K562 (cell line): ENCODE results near the gene JKAMP. TPM values are rescaled to one million over a fixed set of nuclear protein-coding genes. Genes with fewer than 3 reads are reported as not detected.

Experiments used
- CBFA2T2 ChIP-seq: fragments of 450-650 bp; conservative IDR thresholded peaks from 2 replicates; pipeline ENCODE4 v1.6.1; 2017; ENCODE audit warnings: mild to moderate bottlenecking
- CHD1 ChIP-seq: fragments of 200-600 bp; sonication (generic); IDR thresholded peaks from one replicate; pipeline ENCODE4 v1.6.1; 2012; ENCODE audit warnings: mild to moderate bottlenecking, moderate library complexity, low read length, inconsistent platforms
- DMBX1 ChIP-seq: fragments of 250-450 bp; sonication (Bioruptor Pico); IDR thresholded peaks from 2 replicates; pipeline ENCODE4 v1.8.0; 2022; ENCODE audit warnings: inconsistent platforms, mild to moderate bottlenecking, moderate library complexity, borderline replicate concordance
- ILK ChIP-seq: fragments of 450-650 bp; IDR thresholded peaks from 2 replicates; pipeline ENCODE4 v1.6.1; 2016; ENCODE audit warnings: missing genetic modification characterization, low read depth, mild to moderate bottlenecking, missing compliant biosample characterization, moderate library complexity, borderline replicate concordance
- NEUROD1 ChIP-seq: fragments of 150-350 bp; IDR thresholded peaks from 2 replicates; pipeline ENCODE4 v1.6.1; 2014; ENCODE audit warnings: borderline replicate concordance, low read length, low read depth; ENCODE audit not compliant: partially characterized antibody
- POLR2A ChIP-seq: fragments of 450-650 bp; conservative IDR thresholded peaks from 2 replicates; pipeline ENCODE4 v1.6.1; 2016
- POLR3A ChIP-seq: IDR thresholded peaks from 2 replicates; pipeline ENCODE4 v1.6.1; 2011; ENCODE audit warnings: borderline replicate concordance, mild to moderate bottlenecking, moderate library complexity; ENCODE audit not compliant: insufficient read length, insufficient read depth; ENCODE audit errors: extremely low read depth
- PTRF ChIP-seq: fragments of 450-650 bp; IDR thresholded peaks from 2 replicates; pipeline ENCODE4 v1.6.1; 2016; ENCODE audit warnings: mild to moderate bottlenecking, missing genetic modification characterization, missing compliant biosample characterization
- SP2 ChIP-seq: IDR thresholded peaks from 2 replicates; pipeline ENCODE4 v1.6.1; 2011; ENCODE audit warnings: mild to moderate bottlenecking, low read depth, low read length, moderate library complexity; ENCODE audit not compliant: poor library complexity, severe bottlenecking; ENCODE audit errors: extremely low read depth
- SRSF9 ChIP-seq: fragments of 200-400 bp; formaldehyde crosslinking; IDR thresholded peaks from 2 replicates; pipeline ENCODE4 v1.6.1; 2017; ENCODE audit warnings: low read depth, low read length, borderline replicate concordance
- TBP ChIP-seq: optimal IDR thresholded peaks from 2 replicates; pipeline ENCODE3; 2011; ENCODE audit warnings: low read depth, low read length, improper control_type of control experiment
- USF2 ChIP-seq: sonication (generic); formaldehyde crosslinking; IDR thresholded peaks from 2 replicates; pipeline ENCODE4 v1.5.0; 2020; ENCODE audit warnings: missing genetic modification reagents
- YBX1 ChIP-seq: fragments of 450-650 bp; IDR thresholded peaks from 2 replicates; pipeline ENCODE4 v1.7.1; 2016; ENCODE audit warnings: mild to moderate bottlenecking
- ZBTB9 ChIP-seq: fragments of 450-650 bp; formaldehyde crosslinking; IDR thresholded peaks from 2 replicates; pipeline ENCODE4 v1.4.0; 2020; ENCODE audit warnings: mild to moderate bottlenecking, moderate library complexity
- ZFP1 ChIP-seq: fragments of 450-650 bp; formaldehyde crosslinking; IDR thresholded peaks from 2 replicates; pipeline ENCODE4 v1.4.0; 2020; ENCODE audit warnings: mild to moderate bottlenecking, mixed read lengths
- ZFP36 ChIP-seq: fragments of 150-350 bp; IDR thresholded peaks from 2 replicates; pipeline ENCODE4 v1.6.1; 2018; ENCODE audit warnings: low read length, low read depth; ENCODE audit not compliant: partially characterized antibody
- ZNF140 ChIP-seq: fragments of 250-450 bp; sonication (Bioruptor Pico); IDR thresholded peaks from 2 replicates; pipeline ENCODE4 v1.8.0; 2021; ENCODE audit warnings: moderate library complexity, mild to moderate bottlenecking, inconsistent platforms
- ZNF165 ChIP-seq: fragments of 250-450 bp; sonication (Bioruptor Pico); IDR thresholded peaks from 2 replicates; pipeline ENCODE4 v1.4.0; 2020; ENCODE audit warnings: borderline replicate concordance
- ZNF695 ChIP-seq: fragments of 450-650 bp; formaldehyde crosslinking; IDR thresholded peaks from 2 replicates; pipeline ENCODE4 v1.4.0; 2020; ENCODE audit warnings: mild to moderate bottlenecking, moderate library complexity
- ZNF696 ChIP-seq: fragments of 250-450 bp; sonication (Bioruptor Pico); conservative IDR thresholded peaks from 2 replicates; pipeline ENCODE4 v1.4.0; 2020; ENCODE audit warnings: mild to moderate bottlenecking, moderate library complexity
- ZNF785 ChIP-seq: fragments of 250-450 bp; sonication (Bioruptor Pico); IDR thresholded peaks from 2 replicates; pipeline ENCODE4 v1.4.0; 2020; ENCODE audit warnings: mild to moderate bottlenecking
- polyA plus RNA-seq, 8 experiments: library from polyadenylated mRNA; depleted of rRNA in 4 of 8; stranded (reverse) in 5 of 8; unstranded in 3 of 8; fragments of >200 nt; fragmentation: Nextera tagmentation in 2 of 8; fragmentation: Illumina TruSeq in 1 of 8; extraction: Ambion mirVana in 2 of 8; extraction: Trizol in 1 of 8; gene quantifications; 2 replicates each; pipeline versions ENCODE4 v1.2.1 to v1.2.3, GENCODE V29; 2011 to 2014; ENCODE audit warnings: inconsistent platforms in 1 of 8, missing spikeins in 1 of 8
- total RNA-seq, 7 experiments: library from RNA; depleted of rRNA in 6 of 7; stranded (reverse); fragments of >200 nt in 6 of 7; fragmentation: Illumina TruSeq in 2 of 7; extraction: Trizol in 2 of 7; gene quantifications; 2 replicates each; pipeline versions ENCODE4 v1.2.1 to v1.2.3, GENCODE V29; 2011 to 2021; ENCODE audit warnings: low replicate concordance in 1 of 7
- TF ChIP-seq, protein P1 (sequence below): fragments of 250-450 bp; sonication (Bioruptor Pico); IDR thresholded peaks from 2 replicates; pipeline ENCODE4 v1.4.0; 2020

The JKAMP gene
- total and polyA plus RNA-seq, 9 of the 15 experiments (the other 6 are each of a cell fraction or from before 2014, with no cell fraction given) = 19.3 to 119 (median 33.8) TPM

- TF ChIP-seq DMBX1 (CRISPR knock-in tag) (no peak), ZNF140 (CRISPR knock-in tag) (no peak), YBX1 (no peak), CHD1 (no peak), USF2 (CRISPR knock-in tag) (peak; percentile 68), PTRF (tag) (no peak), SP2 (no peak), ZNF696 (no peak), CBFA2T2 (no peak), ZFP36 (no peak), ZBTB9 (CRISPR knock-in tag) (no peak), POLR3A (no peak), TBP (peak; percentile 60), POLR2A (peak; percentile 94), ZNF695 (CRISPR knock-in tag) (no peak), NEUROD1 (peak; percentile 18), ZNF785 (no peak), SRSF9 (no peak), ZFP1 (CRISPR knock-in tag) (no peak), ILK (tag) (no peak), ZNF165 (CRISPR knock-in tag) (no peak)
- TF ChIP-seq, protein P1, sequence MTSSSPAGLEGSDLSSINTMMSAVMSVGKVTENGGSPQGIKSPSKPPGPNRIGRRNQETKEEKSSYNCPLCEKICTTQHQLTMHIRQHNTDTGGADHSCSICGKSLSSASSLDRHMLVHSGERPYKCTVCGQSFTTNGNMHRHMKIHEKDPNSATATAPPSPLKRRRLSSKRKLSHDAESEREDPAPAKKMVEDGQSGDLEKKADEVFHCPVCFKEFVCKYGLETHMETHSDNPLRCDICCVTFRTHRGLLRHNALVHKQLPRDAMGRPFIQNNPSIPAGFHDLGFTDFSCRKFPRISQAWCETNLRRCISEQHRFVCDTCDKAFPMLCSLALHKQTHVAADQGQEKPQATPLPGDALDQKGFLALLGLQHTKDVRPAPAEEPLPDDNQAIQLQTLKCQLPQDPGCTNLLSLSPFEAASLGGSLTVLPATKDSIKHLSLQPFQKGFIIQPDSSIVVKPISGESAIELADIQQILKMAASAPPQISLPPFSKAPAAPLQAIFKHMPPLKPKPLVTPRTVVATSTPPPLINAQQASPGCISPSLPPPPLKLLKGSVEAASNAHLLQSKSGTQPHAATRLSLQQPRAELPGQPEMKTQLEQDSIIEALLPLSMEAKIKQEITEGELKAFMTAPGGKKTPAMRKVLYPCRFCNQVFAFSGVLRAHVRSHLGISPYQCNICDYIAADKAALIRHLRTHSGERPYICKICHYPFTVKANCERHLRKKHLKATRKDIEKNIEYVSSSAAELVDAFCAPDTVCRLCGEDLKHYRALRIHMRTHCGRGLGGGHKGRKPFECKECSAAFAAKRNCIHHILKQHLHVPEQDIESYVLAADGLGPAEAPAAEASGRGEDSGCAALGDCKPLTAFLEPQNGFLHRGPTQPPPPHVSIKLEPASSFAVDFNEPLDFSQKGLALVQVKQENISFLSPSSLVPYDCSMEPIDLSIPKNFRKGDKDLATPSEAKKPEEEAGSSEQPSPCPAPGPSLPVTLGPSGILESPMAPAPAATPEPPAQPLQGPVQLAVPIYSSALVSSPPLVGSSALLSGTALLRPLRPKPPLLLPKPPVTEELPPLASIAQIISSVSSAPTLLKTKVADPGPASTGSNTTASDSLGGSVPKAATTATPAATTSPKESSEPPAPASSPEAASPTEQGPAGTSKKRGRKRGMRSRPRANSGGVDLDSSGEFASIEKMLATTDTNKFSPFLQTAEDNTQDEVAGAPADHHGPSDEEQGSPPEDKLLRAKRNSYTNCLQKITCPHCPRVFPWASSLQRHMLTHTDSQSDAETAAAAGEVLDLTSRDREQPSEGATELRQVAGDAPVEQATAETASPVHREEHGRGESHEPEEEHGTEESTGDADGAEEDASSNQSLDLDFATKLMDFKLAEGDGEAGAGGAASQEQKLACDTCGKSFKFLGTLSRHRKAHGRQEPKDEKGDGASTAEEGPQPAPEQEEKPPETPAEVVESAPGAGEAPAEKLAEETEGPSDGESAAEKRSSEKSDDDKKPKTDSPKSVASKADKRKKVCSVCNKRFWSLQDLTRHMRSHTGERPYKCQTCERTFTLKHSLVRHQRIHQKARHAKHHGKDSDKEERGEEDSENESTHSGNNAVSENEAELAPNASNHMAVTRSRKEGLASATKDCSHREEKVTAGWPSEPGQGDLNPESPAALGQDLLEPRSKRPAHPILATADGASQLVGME = no peak
Measured at GRCh38 chr14:59483819-59484638, at the start of gene JKAMP, which contains the start of gene L3HYPDH (continued).
